ENCODE measurements around the gene ECI1. TPM values are rescaled to one million over a fixed set of nuclear protein-coding genes. Genes with fewer than 3 reads are reported as not detected.

ECI1 gene
- total and polyA plus RNA-seq, 2 experiments from 2014 or later = 118 to 143 TPM

- Histone ChIP-seq H3F3A (replicated peaks; ENCODE audit: low read depth) (peaks cover 5% of the 10 kb centered on the region; the same call in 1 of the 2 replicates), H3K27me3 (ENCODE audit: insufficient read depth) (no peaks in the 10 kb centered on the region), H3K4me2 (no peak overlapping the region), H3K36me3 (ENCODE audit: insufficient read depth) (0 out of 2 replicates have a peak, but pooled peaks cover 5% of the 10 kb centered on the region), H4K20me1 (replicated peaks; ENCODE audit: insufficient read depth) (peaks cover 5% of the 10 kb centered on the region), H3K9me2 (ENCODE audit: insufficient read depth) (no peaks in the 10 kb centered on the region), H3K79me2 (replicated peaks; ENCODE audit: insufficient read depth) (peaks cover 44% of the 10 kb centered on the region), H3K4me3 (no peak overlapping the region), H3K4me1 (ENCODE audit: insufficient read depth) (no peaks in the 10 kb centered on the region; the same call in 1 of the 2 replicates), H3K27ac (ENCODE audit: low read depth) (no peak overlapping the region), H2AFZ (no peak overlapping the region)
- no peak for DNase-seq (ENCODE audit: low spot score)
- peaks cover 6% of the 10 kb centered on the region; the same call in 2 of the 3 replicates for H3K36me3 Mint-ChIP-seq (ENCODE audit: low read depth)
- no peaks in the 10 kb centered on the region; the same call in 2 of the 3 replicates for H3K4me1 Mint-ChIP-seq
- H3K27me3 Mint-ChIP-seq (ENCODE audit: insufficient read depth, low read depth, poor library complexity) = peaks cover 14% of the 10 kb centered on the region
- H3K27ac Mint-ChIP-seq = no peak overlapping the region
- H3K9me3 Mint-ChIP-seq = no peaks in the 10 kb centered on the region
- ATAC-seq = no peak
- TF ChIP-seq CREB1 (CRISPR knock-in tag; IDR thresholded peaks at IDR 0.05; ENCODE audit: low read depth) = no peak
- TF ChIP-seq STAT1 (IDR thresholded peaks at IDR 0.05; ENCODE audit: unreplicated experiment) = no peak
- TF ChIP-seq POLR2AphosphoS5 (IDR thresholded peaks at IDR 0.05; ENCODE audit: low read depth) = no peak
- TF ChIP-seq EZH2 (IDR thresholded peaks at IDR 0.05; ENCODE audit: low read depth, unreplicated experiment) = no peak
- H3K4me3 Mint-ChIP-seq = no peak overlapping the region
Measured at GRCh38 chr16:2228161-2228824, 23.1 kb downstream of the ECI1 start.

- ATAC-seq (no peak), DNase-seq (ENCODE audit: low spot score) (no peak)
- Histone ChIP-seq H3K9me2 (ENCODE audit: insufficient read depth) (no peaks in the 10 kb centered on the region), H3K4me3 (no peak overlapping the region), H3K4me2 (no peak overlapping the region), H3F3A (replicated peaks; ENCODE audit: low read depth) (peaks cover 5% of the 10 kb centered on the region; the same call in 1 of the 2 replicates), H4K20me1 (replicated peaks; ENCODE audit: insufficient read depth) (peaks cover 5% of the 10 kb centered on the region), H3K4me1 (ENCODE audit: insufficient read depth) (no peaks in the 10 kb centered on the region; the same call in 1 of the 2 replicates), H3K79me2 (replicated peaks; ENCODE audit: insufficient read depth) (peaks cover 44% of the 10 kb centered on the region), H3K27ac (ENCODE audit: low read depth) (no peak overlapping the region), H2AFZ (no peak overlapping the region), H3K27me3 (ENCODE audit: insufficient read depth) (no peaks in the 10 kb centered on the region), H3K36me3 (ENCODE audit: insufficient read depth) (0 out of 2 replicates have a peak, but pooled peaks cover 4% of the 10 kb centered on the region)
- no peaks in the 10 kb centered on the region; the same call in 2 of the 3 replicates for H3K4me1 Mint-ChIP-seq
- H3K27ac Mint-ChIP-seq = no peak overlapping the region
- H3K36me3 Mint-ChIP-seq (ENCODE audit: low read depth) = peaks cover 6% of the 10 kb centered on the region; the same call in 2 of the 3 replicates
- TF ChIP-seq, protein P1, sequence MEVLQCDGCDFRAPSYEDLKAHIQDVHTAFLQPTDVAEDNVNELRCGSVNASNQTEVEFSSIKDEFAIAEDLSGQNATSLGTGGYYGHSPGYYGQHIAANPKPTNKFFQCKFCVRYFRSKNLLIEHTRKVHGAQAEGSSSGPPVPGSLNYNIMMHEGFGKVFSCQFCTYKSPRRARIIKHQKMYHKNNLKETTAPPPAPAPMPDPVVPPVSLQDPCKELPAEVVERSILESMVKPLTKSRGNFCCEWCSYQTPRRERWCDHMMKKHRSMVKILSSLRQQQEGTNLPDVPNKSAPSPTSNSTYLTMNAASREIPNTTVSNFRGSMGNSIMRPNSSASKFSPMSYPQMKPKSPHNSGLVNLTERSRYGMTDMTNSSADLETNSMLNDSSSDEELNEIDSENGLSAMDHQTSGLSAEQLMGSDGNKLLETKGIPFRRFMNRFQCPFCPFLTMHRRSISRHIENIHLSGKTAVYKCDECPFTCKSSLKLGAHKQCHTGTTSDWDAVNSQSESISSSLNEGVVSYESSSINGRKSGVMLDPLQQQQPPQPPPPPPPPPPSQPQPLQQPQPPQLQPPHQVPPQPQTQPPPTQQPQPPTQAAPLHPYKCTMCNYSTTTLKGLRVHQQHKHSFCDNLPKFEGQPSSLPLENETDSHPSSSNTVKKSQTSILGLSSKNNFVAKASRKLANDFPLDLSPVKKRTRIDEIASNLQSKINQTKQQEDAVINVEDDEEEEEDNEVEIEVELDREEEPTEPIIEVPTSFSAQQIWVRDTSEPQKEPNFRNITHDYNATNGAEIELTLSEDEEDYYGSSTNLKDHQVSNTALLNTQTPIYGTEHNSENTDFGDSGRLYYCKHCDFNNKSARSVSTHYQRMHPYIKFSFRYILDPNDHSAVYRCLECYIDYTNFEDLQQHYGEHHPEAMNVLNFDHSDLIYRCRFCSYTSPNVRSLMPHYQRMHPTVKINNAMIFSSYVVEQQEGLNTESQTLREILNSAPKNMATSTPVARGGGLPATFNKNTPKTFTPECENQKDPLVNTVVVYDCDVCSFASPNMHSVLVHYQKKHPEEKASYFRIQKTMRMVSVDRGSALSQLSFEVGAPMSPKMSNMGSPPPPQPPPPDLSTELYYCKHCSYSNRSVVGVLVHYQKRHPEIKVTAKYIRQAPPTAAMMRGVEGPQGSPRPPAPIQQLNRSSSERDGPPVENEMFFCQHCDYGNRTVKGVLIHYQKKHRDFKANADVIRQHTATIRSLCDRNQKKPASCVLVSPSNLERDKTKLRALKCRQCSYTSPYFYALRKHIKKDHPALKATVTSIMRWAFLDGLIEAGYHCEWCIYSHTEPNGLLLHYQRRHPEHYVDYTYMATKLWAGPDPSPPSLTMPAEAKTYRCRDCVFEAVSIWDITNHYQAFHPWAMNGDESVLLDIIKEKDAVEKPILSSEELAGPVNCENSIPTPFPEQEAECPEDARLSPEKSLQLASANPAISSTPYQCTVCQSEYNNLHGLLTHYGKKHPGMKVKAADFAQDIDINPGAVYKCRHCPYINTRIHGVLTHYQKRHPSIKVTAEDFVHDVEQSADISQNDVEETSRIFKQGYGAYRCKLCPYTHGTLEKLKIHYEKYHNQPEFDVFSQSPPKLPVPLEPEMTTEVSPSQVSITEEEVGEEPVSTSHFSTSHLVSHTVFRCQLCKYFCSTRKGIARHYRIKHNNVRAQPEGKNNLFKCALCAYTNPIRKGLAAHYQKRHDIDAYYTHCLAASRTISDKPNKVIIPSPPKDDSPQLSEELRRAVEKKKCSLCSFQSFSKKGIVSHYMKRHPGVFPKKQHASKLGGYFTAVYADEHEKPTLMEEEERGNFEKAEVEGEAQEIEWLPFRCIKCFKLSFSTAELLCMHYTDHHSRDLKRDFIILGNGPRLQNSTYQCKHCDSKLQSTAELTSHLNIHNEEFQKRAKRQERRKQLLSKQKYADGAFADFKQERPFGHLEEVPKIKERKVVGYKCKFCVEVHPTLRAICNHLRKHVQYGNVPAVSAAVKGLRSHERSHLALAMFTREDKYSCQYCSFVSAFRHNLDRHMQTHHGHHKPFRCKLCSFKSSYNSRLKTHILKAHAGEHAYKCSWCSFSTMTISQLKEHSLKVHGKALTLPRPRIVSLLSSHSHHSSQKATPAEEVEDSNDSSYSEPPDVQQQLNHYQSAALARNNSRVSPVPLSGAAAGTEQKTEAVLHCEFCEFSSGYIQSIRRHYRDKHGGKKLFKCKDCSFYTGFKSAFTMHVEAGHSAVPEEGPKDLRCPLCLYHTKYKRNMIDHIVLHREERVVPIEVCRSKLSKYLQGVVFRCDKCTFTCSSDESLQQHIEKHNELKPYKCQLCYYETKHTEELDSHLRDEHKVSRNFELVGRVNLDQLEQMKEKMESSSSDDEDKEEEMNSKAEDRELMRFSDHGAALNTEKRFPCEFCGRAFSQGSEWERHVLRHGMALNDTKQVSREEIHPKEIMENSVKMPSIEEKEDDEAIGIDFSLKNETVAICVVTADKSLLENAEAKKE (CRISPR knock-in tag; IDR thresholded peaks at IDR 0.05) = no peak
- TF ChIP-seq ZNF114 (CRISPR knock-in tag; IDR thresholded peaks at IDR 0.05) (no peak), EZH2 (IDR thresholded peaks at IDR 0.05; ENCODE audit: low read depth, unreplicated experiment) (no peak), EZH2phosphoT487 (IDR thresholded peaks at IDR 0.05; ENCODE audit: unreplicated experiment) (no peak), POLR2AphosphoS5 (IDR thresholded peaks at IDR 0.05; ENCODE audit: low read depth) (no peak), JUNB (IDR thresholded peaks at IDR 0.05; ENCODE audit: unreplicated experiment) (no peak), NANOG (IDR thresholded peaks at IDR 0.05; ENCODE audit: borderline replicate concordance) (no peak), STAT1 (IDR thresholded peaks at IDR 0.05; ENCODE audit: unreplicated experiment) (no peak)
- TF ChIP-seq, protein P2, sequence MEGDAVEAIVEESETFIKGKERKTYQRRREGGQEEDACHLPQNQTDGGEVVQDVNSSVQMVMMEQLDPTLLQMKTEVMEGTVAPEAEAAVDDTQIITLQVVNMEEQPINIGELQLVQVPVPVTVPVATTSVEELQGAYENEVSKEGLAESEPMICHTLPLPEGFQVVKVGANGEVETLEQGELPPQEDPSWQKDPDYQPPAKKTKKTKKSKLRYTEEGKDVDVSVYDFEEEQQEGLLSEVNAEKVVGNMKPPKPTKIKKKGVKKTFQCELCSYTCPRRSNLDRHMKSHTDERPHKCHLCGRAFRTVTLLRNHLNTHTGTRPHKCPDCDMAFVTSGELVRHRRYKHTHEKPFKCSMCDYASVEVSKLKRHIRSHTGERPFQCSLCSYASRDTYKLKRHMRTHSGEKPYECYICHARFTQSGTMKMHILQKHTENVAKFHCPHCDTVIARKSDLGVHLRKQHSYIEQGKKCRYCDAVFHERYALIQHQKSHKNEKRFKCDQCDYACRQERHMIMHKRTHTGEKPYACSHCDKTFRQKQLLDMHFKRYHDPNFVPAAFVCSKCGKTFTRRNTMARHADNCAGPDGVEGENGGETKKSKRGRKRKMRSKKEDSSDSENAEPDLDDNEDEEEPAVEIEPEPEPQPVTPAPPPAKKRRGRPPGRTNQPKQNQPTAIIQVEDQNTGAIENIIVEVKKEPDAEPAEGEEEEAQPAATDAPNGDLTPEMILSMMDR (conservative IDR thresholded peaks at IDR 0.05; ENCODE audit: low read depth in 2 of 2) = no peak
- no peak overlapping the region for H3K4me3 Mint-ChIP-seq
- H3K9me3 Mint-ChIP-seq = no peaks in the 10 kb centered on the region
- H3K27me3 Mint-ChIP-seq (ENCODE audit: insufficient read depth, low read depth, poor library complexity) = peaks cover 14% of the 10 kb centered on the region
Measured at GRCh38 chr16:2226918-2227317, 24.5 kb downstream of the ECI1 start.

Measured in GM23338 (cell line).